Adipocyte (in vitro differentiated cells): ENCODE measurements around the gene CLHC1.

ENCODE experiments used
- DNase-seq: peaks from one replicate; pipeline ENCODE4 v3.0.0-alpha.2; 2015; ENCODE audit warnings: low read depth
- H3K27me3 ChIP-seq: replicated peaks from 2 replicates; pipeline ENCODE4 v1.7.0; 2013; ENCODE audit warnings: mild to moderate bottlenecking, low read length, moderate library complexity; ENCODE audit not compliant: control insufficient read depth, insufficient read depth
- H3K36me3 ChIP-seq: 2 replicates; pipeline ENCODE4 v1.7.0; 2013; ENCODE audit warnings: low read length, mild to moderate bottlenecking, moderate library complexity; ENCODE audit not compliant: control insufficient read depth, insufficient read depth, severe bottlenecking
- H3K4me1 ChIP-seq: 2 replicates; pipeline ENCODE4 v1.7.0; 2013; ENCODE audit warnings: mild to moderate bottlenecking, low read length, moderate library complexity; ENCODE audit not compliant: control insufficient read depth, insufficient read depth
- H3K4me3 ChIP-seq: 2 replicates; pipeline ENCODE4 v1.7.0; 2013; ENCODE audit warnings: mild to moderate bottlenecking, low read length, moderate library complexity
- H3K9ac ChIP-seq: 2 replicates; pipeline ENCODE4 v1.7.0; 2013; ENCODE audit warnings: mild to moderate bottlenecking, low read length, moderate library complexity
- H3K9me3 ChIP-seq: 2 replicates; pipeline ENCODE4 v1.7.0; 2013; ENCODE audit warnings: mild to moderate bottlenecking, low read length, moderate library complexity; ENCODE audit not compliant: control insufficient read depth

Gene CLHC1

GRCh38 chr2:55156984-55157383, 75.1 kb downstream of the CLHC1 start:
- Histone ChIP-seq H3K4me1 (peaks cover 72% of the 10 kb centered on the region), H3K36me3 (no peaks in the 10 kb centered on the region)
- DNase-seq: no peak

DNA sequence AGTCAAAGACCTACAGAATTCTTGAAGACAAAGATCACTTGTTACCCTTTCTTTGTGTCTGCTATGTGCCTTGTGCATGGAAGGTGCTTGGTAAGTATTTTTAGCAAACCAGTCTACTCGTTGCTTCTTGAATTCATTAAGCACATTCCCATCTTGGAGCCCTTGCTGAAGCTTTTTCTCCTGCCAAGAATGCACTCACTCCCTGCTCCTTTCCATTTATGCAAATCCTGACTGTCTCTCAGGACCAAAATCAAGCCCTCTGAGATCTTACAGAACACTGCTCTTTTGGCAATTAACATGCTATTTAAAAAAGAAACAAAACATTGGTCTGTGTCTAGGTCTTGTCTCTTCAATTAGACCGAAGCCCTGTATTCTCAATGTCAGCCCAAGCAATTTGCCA, 75.8 kb downstream of the CLHC1 start:
- DNase-seq: peak; percentile 70
- peak overlapping the region; percentile 46 for H3K4me3 ChIP-seq
- no peaks in the 10 kb centered on the region for H3K36me3 ChIP-seq
- H3K4me1 ChIP-seq: peaks cover 68% of the 10 kb centered on the region
- H3K9ac ChIP-seq: peak overlapping the region; percentile 44
- H3K9me3 ChIP-seq: no peaks in the 10 kb centered on the region
- no peaks in the 10 kb centered on the region for H3K27me3 ChIP-seq

More at GRCh38 chr2:55156984-55157383, 75.1 kb downstream of the CLHC1 start:
- no peaks in the 10 kb centered on the region for H3K27me3 ChIP-seq
- peak overlapping the region; percentile 44 for H3K9ac ChIP-seq
- peak overlapping the region; percentile 46 for H3K4me3 ChIP-seq
- H3K9me3 ChIP-seq: no peaks in the 10 kb centered on the region

- peak overlapping the region; percentile 44 for H3K9ac ChIP-seq
- peak; percentile 72 for DNase-seq
- no peaks in the 10 kb centered on the region for H3K36me3 ChIP-seq
- peaks cover 68% of the 10 kb centered on the region for H3K4me1 ChIP-seq
- no peaks in the 10 kb centered on the region for H3K27me3 ChIP-seq
- no peaks in the 10 kb centered on the region for H3K9me3 ChIP-seq
- H3K4me3 ChIP-seq: peak overlapping the region; percentile 46
Observed at GRCh38 chr2:55155764-55156281, 76.3 kb downstream of the CLHC1 start.

DNA sequence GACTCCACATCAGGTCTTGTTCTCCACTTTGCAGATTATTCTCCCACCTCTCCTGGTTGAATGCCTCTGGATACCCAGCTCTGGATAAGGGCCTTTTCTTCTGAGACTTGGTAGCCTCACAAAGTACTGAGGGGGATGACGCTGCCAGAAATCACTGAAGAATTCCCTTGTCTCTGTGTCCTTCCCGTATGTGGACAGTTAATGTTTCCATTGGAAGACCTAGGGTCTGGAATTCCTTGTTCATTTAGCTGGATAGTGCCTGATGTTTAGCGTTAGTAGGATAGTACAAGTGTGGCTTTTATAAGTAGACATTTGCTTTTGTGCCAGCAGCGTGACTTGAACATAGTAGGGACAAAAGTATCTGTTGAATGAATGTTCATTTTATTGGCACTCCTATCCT, 76.9 kb downstream of the CLHC1 start:
- no peaks in the 10 kb centered on the region for H3K9me3 ChIP-seq
- no peak for DNase-seq
- no peaks in the 10 kb centered on the region for H3K36me3 ChIP-seq
- no peaks in the 10 kb centered on the region for H3K27me3 ChIP-seq
- H3K4me1 ChIP-seq: peaks cover 68% of the 10 kb centered on the region
- H3K9ac ChIP-seq: peak overlapping the region; percentile 13
- H3K4me3 ChIP-seq: no peak overlapping the region

DNA sequence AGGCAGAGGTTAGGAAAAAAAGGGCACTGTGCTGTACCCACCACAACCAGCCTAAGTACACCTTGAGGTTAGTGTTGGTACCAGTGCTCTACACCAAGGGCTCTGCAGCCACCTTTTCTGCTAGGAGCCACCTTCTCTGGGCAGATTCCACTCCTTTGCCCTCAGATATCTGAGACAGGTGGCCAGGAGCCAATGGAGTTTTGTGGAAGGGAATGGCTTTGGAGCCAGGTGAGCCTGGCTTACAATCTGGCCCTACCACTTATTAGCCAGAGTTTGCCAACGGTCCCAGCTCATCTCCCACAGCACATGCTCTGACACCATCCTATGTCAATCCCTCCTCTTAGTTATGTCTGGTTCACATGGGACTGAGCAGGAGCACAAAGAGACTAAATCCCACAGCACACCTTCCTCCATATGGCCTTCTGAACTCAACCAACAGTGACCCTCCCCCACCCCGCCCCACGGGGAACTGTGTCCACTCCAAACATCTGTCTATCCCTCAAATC, 77.5 kb downstream of the CLHC1 start:
- H3K9me3 ChIP-seq: no peaks in the 10 kb centered on the region
- DNase-seq: no peak
- H3K27me3 ChIP-seq: no peaks in the 10 kb centered on the region
- no peak overlapping the region for H3K9ac ChIP-seq
- H3K4me3 ChIP-seq: no peak overlapping the region
- H3K4me1 ChIP-seq: peaks cover 68% of the 10 kb centered on the region
- no peaks in the 10 kb centered on the region for H3K36me3 ChIP-seq

GRCh38 chr2:55153584-55154299, 78.4 kb downstream of the CLHC1 start:
- no peaks in the 10 kb centered on the region for H3K36me3 ChIP-seq
- H3K27me3 ChIP-seq: no peaks in the 10 kb centered on the region
- H3K4me1 ChIP-seq: peaks cover 62% of the 10 kb centered on the region
- DNase-seq: peak; percentile 42
- no peaks in the 10 kb centered on the region for H3K9me3 ChIP-seq
- H3K9ac ChIP-seq: no peak overlapping the region
- H3K4me3 ChIP-seq: no peak overlapping the region

DNA sequence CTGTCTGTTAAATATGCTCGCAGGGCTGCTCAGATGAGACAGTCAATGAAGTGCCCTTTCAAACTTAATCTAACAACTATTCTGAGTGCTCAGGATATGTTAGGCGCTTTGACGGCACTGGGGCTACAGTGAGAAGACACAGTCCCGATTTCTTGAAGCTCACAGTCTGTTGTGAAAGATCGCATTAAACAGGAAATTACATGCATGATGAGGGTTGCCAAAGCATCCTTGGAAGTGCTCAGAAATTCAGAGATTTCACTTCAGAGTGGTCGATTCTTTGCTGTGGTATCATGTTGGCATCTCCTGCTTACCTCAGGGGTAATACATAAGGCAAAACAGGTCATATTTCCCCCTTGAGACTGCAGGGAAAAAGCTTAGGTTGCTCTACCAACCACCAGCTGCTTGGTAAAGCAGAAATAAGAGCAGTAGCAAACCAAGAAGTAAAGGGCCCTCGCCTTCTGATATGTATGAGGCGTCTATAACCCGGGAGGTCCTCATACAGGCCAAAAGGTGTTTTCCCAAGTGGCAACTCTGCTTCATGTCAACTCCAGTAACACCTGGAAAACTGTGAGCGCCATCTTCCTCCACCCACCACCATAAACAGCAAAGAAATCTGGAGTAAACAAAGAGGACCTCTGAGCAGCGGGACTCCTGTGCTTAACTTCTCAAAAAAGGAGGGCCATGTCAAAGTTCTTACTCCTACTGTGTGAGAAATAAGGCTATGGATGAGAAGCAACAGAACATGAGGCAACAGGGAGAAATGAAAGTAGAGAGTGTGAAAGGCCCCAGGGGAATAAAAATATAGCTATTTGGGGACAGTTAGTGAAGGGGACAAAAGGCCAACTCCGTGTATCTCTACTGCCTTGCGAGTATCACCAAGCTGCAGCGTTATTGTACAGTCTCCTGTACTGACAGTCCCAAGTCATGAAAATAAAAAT, 79.3 kb downstream of the CLHC1 start:
- no peak for DNase-seq
- Histone ChIP-seq H3K9me3 (no peaks in the 10 kb centered on the region), H3K27me3 (no peaks in the 10 kb centered on the region), H3K4me1 (peaks cover 62% of the 10 kb centered on the region), H3K9ac (no peak overlapping the region), H3K36me3 (no peaks in the 10 kb centered on the region), H3K4me3 (no peak overlapping the region)

GRCh38 chr2:55151733-55152433, 80.2 kb downstream of the CLHC1 start:
- H3K9me3 ChIP-seq: no peaks in the 10 kb centered on the region
- H3K4me3 ChIP-seq: no peak overlapping the region
- peaks cover 53% of the 10 kb centered on the region for H3K4me1 ChIP-seq
- no peak overlapping the region for H3K9ac ChIP-seq
- DNase-seq: no peak
- no peaks in the 10 kb centered on the region for H3K36me3 ChIP-seq
- no peaks in the 10 kb centered on the region for H3K27me3 ChIP-seq

GRCh38 chr2:55150834-55151233, 81.3 kb downstream of the CLHC1 start:
- H3K9ac ChIP-seq: no peak overlapping the region
- no peaks in the 10 kb centered on the region for H3K36me3 ChIP-seq
- H3K9me3 ChIP-seq: no peaks in the 10 kb centered on the region
- H3K4me1 ChIP-seq: peaks cover 43% of the 10 kb centered on the region
- H3K27me3 ChIP-seq: no peaks in the 10 kb centered on the region
- no peak for DNase-seq
- no peak overlapping the region for H3K4me3 ChIP-seq

DNA sequence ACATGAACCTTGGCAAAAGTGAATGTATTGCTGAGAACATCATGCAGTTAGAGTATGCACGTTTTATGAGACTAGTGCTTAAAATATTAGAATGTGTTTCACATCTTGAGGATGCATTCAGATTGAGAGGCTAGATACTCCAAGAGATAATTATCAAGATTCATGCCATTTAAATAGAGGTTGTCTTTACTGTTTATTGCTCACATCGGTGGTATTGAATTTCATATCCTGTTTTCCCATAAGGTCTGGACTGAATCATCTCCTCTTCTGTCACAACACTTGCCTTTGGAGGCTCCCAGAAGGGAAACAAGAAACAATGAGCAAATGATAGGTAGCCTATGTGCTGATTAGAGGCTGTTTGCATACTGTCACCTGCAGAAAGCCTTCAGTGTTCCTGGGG, 83.8 kb downstream of the CLHC1 start:
- Histone ChIP-seq H3K27me3 (no peaks in the 10 kb centered on the region), H3K4me3 (no peak overlapping the region), H3K4me1 (peaks cover 19% of the 10 kb centered on the region), H3K36me3 (no peaks in the 10 kb centered on the region), H3K9me3 (no peaks in the 10 kb centered on the region), H3K9ac (no peak overlapping the region)
- peak; percentile 77 for DNase-seq
